Measurements from ENCODE around the gene NTM. TPM values are rescaled to one million over a fixed set of nuclear protein-coding genes. Genes with fewer than 3 reads are reported as not detected.

The NTM gene
- polyA plus RNA-seq, 1 donor from 2014 or later = 39.4 TPM

- no peak overlapping the region for H3K4me2 ChIP-seq (ENCODE audit: low read length)
- no peak for TF ChIP-seq POLR2AphosphoS5 (IDR thresholded peaks at IDR 0.05)
- no peak for TF ChIP-seq TAF1 (IDR thresholded peaks at IDR 0.05; ENCODE audit: low read depth)
- TF ChIP-seq REST (IDR thresholded peaks at IDR 0.05; ENCODE audit: borderline replicate concordance) = no peak
- no peaks in the 10 kb centered on the region for H3K27me3 ChIP-seq (ENCODE audit: insufficient read depth, low read depth, low read length)
- H3K9me2 ChIP-seq (ENCODE audit: insufficient read depth, low read length) = no peaks in the 10 kb centered on the region
- H3K9ac ChIP-seq (ENCODE audit: low read length) = no peak overlapping the region
- no peaks in the 10 kb centered on the region for H4K20me1 ChIP-seq (ENCODE audit: insufficient read depth)
- no peaks in the 10 kb centered on the region for H3K9me3 ChIP-seq (ENCODE audit: low read length)
- H2AFZ ChIP-seq (ENCODE audit: low read depth, low read length) = no peak overlapping the region
- H3K27ac ChIP-seq (ENCODE audit: low read length) = no peak overlapping the region
- H3K36me3 ChIP-seq (ENCODE audit: insufficient read depth, low read length) = no peaks in the 10 kb centered on the region
- no peak overlapping the region for H3K4me3 ChIP-seq (ENCODE audit: low read length)
- H3F3A ChIP-seq (ENCODE audit: insufficient read depth, low read length, poor library complexity, severe bottlenecking) = no peaks in the 10 kb centered on the region
- H3K79me2 ChIP-seq (replicated peaks; ENCODE audit: insufficient read depth, low read length) = no peaks in the 10 kb centered on the region
Observed at GRCh38 chr11:131833366-131833765, 463.0 kb downstream of the NTM start.

GRCh38 chr11:131837562-131837961 lies 467.1 kb downstream of the NTM start:
- no peaks in the 10 kb centered on the region for H3K9me3 ChIP-seq (ENCODE audit: low read length)
- no peaks in the 10 kb centered on the region for H3K36me3 ChIP-seq (ENCODE audit: insufficient read depth, low read length)
- H4K20me1 ChIP-seq (ENCODE audit: insufficient read depth) = no peaks in the 10 kb centered on the region
- no peaks in the 10 kb centered on the region for H3K79me2 ChIP-seq (replicated peaks; ENCODE audit: insufficient read depth, low read length)
- H3K9ac ChIP-seq (ENCODE audit: low read length) = no peak overlapping the region
- TF ChIP-seq SMC3 (conservative IDR thresholded peaks at IDR 0.05; ENCODE audit: poor library complexity) (no peak), EZH2 (IDR thresholded peaks at IDR 0.05; ENCODE audit: borderline replicate concordance, insufficient read depth, low read length, poor library complexity, severe bottlenecking) (no peak), REST (IDR thresholded peaks at IDR 0.05; ENCODE audit: borderline replicate concordance) (no peak), RAD21 (conservative IDR thresholded peaks at IDR 0.05) (no peak), CTCF (IDR thresholded peaks at IDR 0.05; ENCODE audit: poor library complexity, severe bottlenecking) (no peak), MXI1 (conservative IDR thresholded peaks at IDR 0.05; ENCODE audit: poor library complexity, severe bottlenecking) (no peak), EP300 (conservative IDR thresholded peaks at IDR 0.05; ENCODE audit: poor library complexity, severe bottlenecking) (no peak), POLR2AphosphoS5 (IDR thresholded peaks at IDR 0.05) (no peak), TAF1 (IDR thresholded peaks at IDR 0.05; ENCODE audit: low read depth) (no peak)
- H3F3A ChIP-seq (ENCODE audit: insufficient read depth, low read length, poor library complexity, severe bottlenecking) = no peaks in the 10 kb centered on the region
- no peak overlapping the region for H3K27ac ChIP-seq (ENCODE audit: low read length)
- no peak overlapping the region for H2AFZ ChIP-seq (ENCODE audit: low read depth, low read length)
- no peak overlapping the region for H3K4me3 ChIP-seq (ENCODE audit: low read length)
- H3K27me3 ChIP-seq (ENCODE audit: insufficient read depth, low read depth, low read length) = no peaks in the 10 kb centered on the region
- no peaks in the 10 kb centered on the region for H3K9me2 ChIP-seq (ENCODE audit: insufficient read depth, low read length)
- H3K4me2 ChIP-seq (ENCODE audit: low read length) = no peak overlapping the region

Data from neural cell (in vitro differentiated cells).